ENCODE data around the gene CMTM8. TPM values are rescaled to one million over a fixed set of nuclear protein-coding genes. Genes with fewer than 3 reads are reported as not detected.

The CMTM8 gene
- polyA plus RNA-seq, 1 experiment: 0.31 TPM

DNA sequence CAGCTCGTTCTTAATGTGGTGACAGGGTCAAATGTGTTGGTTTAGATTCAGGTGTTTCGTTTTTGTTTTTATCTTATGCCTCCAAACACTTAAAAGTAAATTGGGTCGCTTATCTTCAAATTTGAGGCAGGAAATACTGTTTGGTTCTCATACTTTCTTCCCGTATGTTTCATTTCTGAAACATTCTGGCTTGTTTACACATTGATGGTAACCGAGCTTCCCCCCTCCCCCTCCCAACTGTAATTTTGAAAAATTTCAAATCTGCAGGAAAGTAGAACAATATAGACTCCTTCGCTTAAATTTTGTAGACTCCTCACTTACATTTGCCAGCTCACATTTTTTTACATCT lies 64.9 kb downstream of the CMTM8 start:
- H3K9me3 ChIP-seq (ENCODE audit: control insufficient read depth, insufficient read depth, low read length): no peaks in the 10 kb centered on the region
- POLR2A ChIA-PET: no interaction called here
- no peak overlapping the region for H3K27ac ChIP-seq (ENCODE audit: low read depth, low read length)
- no peak overlapping the region for H3K4me3 ChIP-seq (ENCODE audit: low read depth, low read length)
- DNase-seq (ENCODE audit: low read depth, low spot score): no peak
- CTCF ChIA-PET: interaction anchor here (0.7 to 1.4 kb wide), 5 partner anchors 8 to 658 kb away, joined by 3 to 5 read pairs (median 3); no protein-coding TSS in a partner anchor
- H3K27me3 ChIP-seq (ENCODE audit: control insufficient read depth, insufficient read depth, low read length): peaks cover 11% of the 10 kb centered on the region
- TF ChIP-seq, protein P1, sequence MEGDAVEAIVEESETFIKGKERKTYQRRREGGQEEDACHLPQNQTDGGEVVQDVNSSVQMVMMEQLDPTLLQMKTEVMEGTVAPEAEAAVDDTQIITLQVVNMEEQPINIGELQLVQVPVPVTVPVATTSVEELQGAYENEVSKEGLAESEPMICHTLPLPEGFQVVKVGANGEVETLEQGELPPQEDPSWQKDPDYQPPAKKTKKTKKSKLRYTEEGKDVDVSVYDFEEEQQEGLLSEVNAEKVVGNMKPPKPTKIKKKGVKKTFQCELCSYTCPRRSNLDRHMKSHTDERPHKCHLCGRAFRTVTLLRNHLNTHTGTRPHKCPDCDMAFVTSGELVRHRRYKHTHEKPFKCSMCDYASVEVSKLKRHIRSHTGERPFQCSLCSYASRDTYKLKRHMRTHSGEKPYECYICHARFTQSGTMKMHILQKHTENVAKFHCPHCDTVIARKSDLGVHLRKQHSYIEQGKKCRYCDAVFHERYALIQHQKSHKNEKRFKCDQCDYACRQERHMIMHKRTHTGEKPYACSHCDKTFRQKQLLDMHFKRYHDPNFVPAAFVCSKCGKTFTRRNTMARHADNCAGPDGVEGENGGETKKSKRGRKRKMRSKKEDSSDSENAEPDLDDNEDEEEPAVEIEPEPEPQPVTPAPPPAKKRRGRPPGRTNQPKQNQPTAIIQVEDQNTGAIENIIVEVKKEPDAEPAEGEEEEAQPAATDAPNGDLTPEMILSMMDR (IDR thresholded peaks at IDR 0.05; ENCODE audit: low read depth, low read length): no peak

DNA sequence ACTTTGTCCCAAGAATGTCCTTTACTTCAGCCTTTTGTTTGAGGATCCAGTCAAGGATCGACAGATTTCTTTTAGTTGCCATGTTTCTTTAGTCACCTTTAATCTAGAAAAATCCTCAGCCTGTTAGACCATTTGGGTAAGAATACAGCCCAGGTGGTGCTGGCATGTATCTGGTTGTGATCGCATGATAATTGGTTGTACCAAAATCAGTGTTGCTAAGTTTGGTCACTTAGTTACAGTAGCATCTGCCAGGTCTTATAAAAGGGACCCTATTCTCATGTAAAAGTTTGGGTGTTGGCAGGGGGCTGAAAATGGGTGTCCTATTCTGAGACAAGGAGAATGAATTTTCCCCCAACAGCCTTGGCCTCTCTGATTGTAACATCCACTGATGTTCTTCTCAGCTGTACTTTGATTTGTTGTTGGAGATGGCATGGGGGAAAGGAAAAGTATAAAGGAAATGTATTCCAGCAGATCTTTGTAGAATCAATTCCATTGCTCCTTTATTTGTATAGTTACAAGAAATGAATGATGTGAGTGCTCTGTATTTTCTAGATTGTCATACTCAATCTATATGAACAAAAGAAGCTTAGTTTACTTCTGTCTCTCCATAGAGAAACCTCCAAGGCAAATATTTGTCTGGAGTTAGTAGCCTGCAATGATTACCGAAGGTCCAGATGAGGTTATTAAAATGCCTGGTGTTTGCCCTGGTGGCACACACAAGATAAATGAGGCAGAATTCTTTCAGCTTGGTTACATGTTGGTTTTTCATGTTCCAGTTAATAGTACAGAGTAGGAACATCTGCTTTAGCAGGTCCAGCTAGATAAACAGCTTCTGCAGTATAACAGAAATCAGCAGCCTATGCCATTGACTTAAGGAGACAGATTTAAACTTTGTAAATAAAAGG lies 65.7 kb downstream of the CMTM8 start:
- TF ChIP-seq, protein P1 (IDR thresholded peaks at IDR 0.05; ENCODE audit: low read depth, low read length): no peak
- ChIA-PET CTCF (interaction anchor here (0.7 to 1.4 kb wide), 4 partner anchors 41 to 659 kb away, joined by 3 to 5 read pairs (median 4); no protein-coding TSS in a partner anchor), POLR2A (no interaction called here)

DNA sequence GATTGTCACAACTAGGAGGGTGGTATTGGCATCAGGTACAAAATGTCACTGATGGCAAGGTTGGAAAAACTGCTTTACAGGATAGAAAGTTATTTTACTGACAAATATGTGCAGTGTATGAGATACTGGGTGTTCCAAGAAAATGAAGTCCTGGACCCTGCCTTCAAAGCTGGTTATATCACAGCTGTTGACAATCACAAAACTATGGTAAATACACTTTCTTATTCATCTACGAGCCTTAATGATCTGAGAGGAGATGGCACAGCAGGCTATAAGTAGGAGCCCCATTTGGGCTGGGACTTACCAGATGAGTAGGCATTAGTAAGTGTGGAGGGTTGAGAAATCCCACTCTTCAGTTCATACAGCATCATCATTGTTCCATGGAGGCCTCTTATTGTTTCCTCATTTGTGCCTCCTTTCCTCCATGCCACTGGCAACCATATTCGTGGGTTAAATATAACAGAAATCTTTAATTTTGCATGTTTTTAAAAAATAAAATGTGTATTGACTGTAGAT lies 66.9 kb downstream of the CMTM8 start:
- Histone ChIP-seq H3K4me3 (ENCODE audit: low read depth, low read length) (no peak overlapping the region), H3K27ac (ENCODE audit: low read depth, low read length) (no peak overlapping the region), H3K27me3 (ENCODE audit: control insufficient read depth, insufficient read depth, low read length) (peaks cover 11% of the 10 kb centered on the region), H3K9me3 (ENCODE audit: control insufficient read depth, insufficient read depth, low read length) (no peaks in the 10 kb centered on the region)
- TF ChIP-seq, protein P1 (IDR thresholded peaks at IDR 0.05; ENCODE audit: low read depth, low read length): no peak
- no peak for DNase-seq (ENCODE audit: low read depth, low spot score)
- POLR2A ChIA-PET: no interaction called here
- CTCF ChIA-PET: interaction anchor here (0.7 kb wide), 1 partner anchor 162 kb away, joined by 3 read pairs; no protein-coding TSS in a partner anchor

More for the DNA sequence above, 65.7 kb downstream of the CMTM8 start:
- no peaks in the 10 kb centered on the region for H3K9me3 ChIP-seq (ENCODE audit: control insufficient read depth, insufficient read depth, low read length)
- no peak overlapping the region for H3K4me3 ChIP-seq (ENCODE audit: low read depth, low read length)
- DNase-seq (ENCODE audit: low read depth, low spot score): no peak
- no peak overlapping the region for H3K27ac ChIP-seq (ENCODE audit: low read depth, low read length)
- peaks cover 11% of the 10 kb centered on the region for H3K27me3 ChIP-seq (ENCODE audit: control insufficient read depth, insufficient read depth, low read length)

DNA sequence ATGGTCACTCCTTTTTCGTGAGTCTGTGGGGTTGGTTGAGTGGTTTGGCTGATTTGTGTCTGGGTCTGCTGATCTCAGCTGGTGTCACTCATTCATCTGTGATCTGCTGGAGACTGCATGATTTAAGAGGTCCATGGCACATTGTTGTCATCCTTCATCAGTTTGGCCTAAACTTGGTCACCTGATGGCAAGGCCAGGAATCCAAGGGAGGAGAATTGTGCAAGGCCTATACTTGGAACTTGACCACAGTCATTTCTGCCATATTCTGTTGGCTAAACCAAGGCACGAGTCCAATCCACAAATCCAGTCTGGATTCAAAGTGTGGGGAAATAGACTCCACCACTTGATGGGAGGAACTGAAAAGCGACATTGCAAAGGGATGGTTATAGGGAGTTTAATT lies 67.6 kb downstream of the CMTM8 start:
- Histone ChIP-seq H3K9me3 (ENCODE audit: control insufficient read depth, insufficient read depth, low read length) (no peaks in the 10 kb centered on the region), H3K27ac (ENCODE audit: low read depth, low read length) (no peak overlapping the region), H3K27me3 (ENCODE audit: control insufficient read depth, insufficient read depth, low read length) (peaks cover 11% of the 10 kb centered on the region), H3K4me3 (ENCODE audit: low read depth, low read length) (no peak overlapping the region)
- ChIA-PET CTCF (no interaction called here), POLR2A (no interaction called here)
- TF ChIP-seq, protein P1 (IDR thresholded peaks at IDR 0.05; ENCODE audit: low read depth, low read length): no peak
- DNase-seq (ENCODE audit: low read depth, low spot score): no peak

DNA sequence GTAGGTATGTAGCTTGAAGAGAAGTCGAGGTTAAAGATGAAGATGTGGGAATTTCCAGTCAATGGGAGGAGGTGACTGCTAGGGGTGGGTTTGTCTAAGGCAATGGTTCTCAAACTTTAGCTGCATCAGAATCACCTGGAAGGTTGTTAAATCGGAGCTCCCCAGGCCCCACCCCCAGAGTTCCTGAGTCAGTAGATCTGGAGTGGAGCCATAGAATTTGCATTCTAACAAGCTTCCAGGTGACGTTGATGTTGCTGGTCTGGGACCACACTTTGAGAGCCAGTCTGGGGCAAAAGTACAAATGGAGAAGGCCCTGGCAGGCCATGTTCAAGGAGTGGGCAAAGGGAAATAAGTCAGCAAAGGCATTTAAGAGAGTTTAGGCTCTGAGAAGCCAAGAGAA lies 69.1 kb downstream of the CMTM8 start:
- ChIA-PET POLR2A (no interaction called here), CTCF (no interaction called here)
- DNase-seq (ENCODE audit: low read depth, low spot score): no peak
- Histone ChIP-seq H3K9me3 (ENCODE audit: control insufficient read depth, insufficient read depth, low read length) (no peaks in the 10 kb centered on the region), H3K4me3 (ENCODE audit: low read depth, low read length) (no peak overlapping the region), H3K27ac (ENCODE audit: low read depth, low read length) (no peak overlapping the region), H3K27me3 (ENCODE audit: control insufficient read depth, insufficient read depth, low read length) (peaks cover 19% of the 10 kb centered on the region)
- TF ChIP-seq, protein P1 (IDR thresholded peaks at IDR 0.05; ENCODE audit: low read depth, low read length): no peak

Data from AG04450 (cell line).